Stimulated activated CD8-positive, alpha-beta memory T cell treated with anti-CD3 and anti-CD28 coated beads, Interleukin-4, amount 100 ng/mL, for 1 hour (primary cell): ENCODE results near the gene IRX4.

Source experiments
- DNase-seq, 2 donors: peaks; one replicate each; pipeline ENCODE4 v3.0.0-alpha.2; 2020; ENCODE audit warnings: low read depth in 2 of 2, low spot score in 1 of 2

IRX4 gene

DNA sequence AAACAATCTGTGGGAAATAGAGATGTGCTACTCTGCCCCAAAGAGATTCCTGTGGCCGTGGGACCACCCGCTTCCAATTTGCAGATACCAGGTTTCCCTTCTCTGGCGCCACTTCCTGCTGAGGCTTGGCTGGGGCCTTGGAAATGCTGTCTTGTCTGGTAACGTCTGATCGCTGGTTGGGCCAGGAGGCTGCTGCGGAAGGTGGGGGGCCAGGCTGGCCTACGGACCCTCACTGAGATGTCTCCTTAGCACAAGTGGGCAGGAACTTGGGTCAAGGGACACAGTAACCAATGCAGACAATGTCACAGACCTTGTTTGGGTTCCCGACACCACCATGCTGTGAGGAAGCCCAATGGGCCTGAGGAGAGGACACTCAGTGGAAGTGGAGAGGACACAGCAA lies 31.7 kb upstream of the IRX4 start:
- DNase-seq, result no peak

GRCh38 chr5:1913578-1913977 lies 30.9 kb upstream of the IRX4 start:
- DNase-seq, result no peak

DNA sequence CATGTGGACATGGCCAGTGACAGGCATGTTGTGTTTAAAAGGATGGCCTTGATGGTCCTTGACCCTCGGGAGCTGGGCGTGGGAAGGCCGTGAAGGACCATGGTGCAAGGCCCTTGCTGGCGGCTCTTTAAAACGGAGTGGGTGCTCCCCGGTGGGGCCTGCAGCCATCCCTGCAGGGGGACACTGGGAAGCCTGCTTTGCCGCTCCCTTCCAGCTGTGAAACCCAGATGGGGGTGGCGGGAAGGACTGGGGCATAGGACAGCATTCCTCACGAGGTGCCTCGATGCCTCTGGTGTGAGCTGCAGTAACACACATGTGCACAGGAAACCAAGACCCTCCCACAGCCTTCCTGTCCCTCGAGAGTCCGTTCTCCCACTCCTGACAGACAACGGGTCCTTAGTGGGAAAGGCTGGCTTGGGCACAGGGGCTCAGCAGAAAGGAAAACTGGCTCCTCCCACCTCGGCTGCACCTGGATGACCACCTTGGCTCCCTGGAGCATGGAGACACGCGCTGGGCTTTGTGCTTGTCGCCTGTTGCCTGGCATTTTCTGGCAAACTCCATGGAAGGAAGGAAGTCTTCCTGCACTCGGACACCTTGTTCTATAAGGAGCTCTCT lies 30.3 kb upstream of the IRX4 start:
- DNase-seq, result no peak

DNA sequence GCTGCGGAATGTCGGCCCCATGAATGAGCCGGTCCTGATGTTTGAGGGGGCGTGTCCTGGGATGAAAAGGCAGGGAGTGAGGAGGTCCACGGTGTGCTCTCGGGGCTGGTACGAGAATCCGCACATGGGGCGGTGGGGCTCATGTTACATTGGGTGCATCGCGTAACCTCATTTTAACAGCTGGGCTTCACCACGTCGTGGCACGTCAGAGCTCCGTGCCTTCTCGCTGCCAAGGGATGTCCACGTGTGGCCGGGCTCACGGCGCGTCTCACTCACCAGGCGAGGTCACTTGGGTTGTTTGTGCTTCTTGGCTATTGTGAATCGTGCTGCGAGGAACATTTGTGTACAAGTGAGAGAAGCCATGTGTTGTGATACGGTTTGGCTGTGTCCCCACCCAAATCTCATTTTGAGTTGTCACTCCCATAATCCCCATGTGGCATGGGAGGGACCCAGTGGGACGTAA lies 29.1 kb upstream of the IRX4 start:
- DNase-seq, result no peak

DNA sequence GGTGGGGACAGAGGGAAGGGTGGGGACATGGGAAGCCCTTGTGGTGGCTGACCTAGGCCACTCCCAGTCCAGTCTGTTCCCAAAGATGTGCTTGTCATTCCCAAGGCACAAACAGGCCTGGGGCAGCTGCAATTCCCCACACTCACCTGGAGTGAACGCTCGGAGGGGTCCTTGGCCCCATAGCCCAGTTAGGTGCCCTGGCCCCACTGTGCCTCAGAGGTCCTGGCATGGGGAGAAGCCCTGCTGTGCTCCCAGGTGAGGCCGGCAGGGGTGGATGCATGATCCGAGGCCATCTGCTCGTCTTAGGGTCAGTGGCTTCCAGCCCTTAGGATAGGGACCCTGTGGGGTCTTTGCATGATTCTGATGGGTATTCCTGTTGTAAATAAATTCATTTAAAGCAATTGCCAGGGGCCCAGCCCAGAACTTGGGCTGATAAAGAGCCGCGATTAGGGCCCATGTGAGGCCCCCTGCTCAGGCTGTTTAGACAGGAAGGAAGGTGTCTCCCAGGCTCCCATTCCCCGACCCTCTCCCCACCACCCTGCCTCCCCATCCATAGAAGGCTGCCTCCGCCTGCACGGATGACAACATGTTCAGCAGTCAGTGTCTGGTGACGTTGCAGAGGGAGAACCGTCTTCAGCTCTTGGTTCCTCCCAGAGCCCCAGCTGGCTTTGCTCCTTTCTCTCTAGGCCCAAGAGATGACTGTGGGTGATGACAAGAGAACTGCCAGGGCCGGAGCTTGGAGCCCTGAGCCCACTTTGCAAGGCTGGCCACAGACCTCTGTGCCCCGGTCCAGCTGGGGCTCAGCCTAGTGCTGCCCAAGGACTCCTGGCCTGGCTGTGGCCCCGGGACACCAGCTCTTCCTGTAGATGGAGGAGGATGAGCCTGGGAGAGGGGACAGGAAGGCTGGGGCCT lies 28.4 kb upstream of the IRX4 start:
- DNase-seq, result no peak

DNA sequence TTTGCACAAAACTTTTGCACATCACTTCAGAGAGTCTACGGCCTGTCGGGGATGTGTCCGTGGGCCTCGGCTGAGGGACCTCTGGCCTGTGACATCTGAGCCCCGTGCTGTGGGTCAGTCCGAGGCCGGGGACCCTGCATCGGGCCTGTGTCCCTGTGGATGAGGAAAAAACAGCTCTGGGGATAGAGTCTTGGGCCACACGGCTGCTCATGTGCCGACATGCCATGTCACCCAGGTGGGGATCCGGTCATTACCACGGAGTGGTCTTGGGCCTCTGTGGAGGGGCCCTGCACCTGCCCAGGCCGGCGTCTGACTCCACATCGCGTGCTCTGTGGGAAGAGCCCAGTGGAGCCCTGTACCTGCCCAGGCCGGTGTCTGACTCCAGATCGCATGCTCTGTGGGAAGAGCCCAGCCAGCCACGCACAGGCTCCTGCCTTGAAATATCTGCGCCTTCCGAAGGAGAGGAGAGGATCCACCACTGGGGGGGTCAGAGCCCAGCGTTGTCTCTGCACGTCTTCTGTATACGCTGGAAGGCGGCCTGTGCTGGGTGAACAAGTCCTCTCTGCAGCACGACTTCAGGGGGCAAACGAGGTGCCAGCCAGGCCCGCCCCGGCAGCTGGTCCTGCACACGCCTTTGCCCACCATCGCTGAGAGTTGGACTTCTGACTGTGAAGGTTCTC lies 27.5 kb upstream of the IRX4 start:
- no peak for DNase-seq

GRCh38 chr5:1909346-1909985 lies 26.7 kb upstream of the IRX4 start:
- DNase-seq, result no peak

- DNase-seq, result no peak
Observed at GRCh38 chr5:1908931-1909330, 26.2 kb upstream of the IRX4 start.

GRCh38 chr5:1907616-1908015 lies 24.9 kb upstream of the IRX4 start:
- DNase-seq, result no peak

DNA sequence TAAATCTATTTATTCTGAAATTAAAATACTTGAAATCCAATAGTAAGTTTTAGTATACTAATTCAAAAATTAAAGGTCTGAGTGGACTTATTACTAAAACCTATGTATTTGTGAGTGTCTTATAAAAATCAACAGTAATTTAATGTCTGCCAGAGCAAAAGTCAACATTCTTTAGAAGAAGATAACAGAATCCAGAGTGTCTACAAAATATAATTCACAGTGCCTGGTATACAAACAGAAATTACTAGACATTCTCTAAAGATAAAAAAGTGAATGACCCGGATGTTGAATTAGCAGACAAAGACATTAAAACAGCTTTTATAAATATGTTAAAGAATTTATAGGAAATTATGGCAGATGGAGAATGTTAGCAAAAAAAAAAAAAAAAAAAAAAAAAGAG lies 22.4 kb upstream of the IRX4 start:
- DNase-seq, result no peak

DNA sequence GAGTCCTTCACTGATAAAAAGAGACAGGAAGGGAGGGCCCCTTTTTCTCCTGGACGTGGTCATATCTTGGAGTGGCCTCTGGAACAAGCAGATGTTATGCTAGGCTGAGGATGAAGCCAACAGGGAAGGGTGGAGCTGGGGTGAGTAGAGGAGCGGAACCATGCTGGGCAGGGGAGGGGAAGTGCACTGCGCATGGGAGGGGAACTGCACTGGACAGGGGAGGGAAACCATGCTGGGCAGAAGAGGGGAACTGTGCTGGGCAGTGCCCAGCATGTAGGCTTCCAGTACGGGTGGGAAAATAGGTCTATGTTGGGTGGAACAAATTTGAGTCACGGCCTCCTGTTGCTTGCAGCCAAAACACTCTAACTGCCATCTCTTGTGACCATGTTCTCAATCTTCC lies 19.3 kb upstream of the IRX4 start:
- no peak for DNase-seq

DNA sequence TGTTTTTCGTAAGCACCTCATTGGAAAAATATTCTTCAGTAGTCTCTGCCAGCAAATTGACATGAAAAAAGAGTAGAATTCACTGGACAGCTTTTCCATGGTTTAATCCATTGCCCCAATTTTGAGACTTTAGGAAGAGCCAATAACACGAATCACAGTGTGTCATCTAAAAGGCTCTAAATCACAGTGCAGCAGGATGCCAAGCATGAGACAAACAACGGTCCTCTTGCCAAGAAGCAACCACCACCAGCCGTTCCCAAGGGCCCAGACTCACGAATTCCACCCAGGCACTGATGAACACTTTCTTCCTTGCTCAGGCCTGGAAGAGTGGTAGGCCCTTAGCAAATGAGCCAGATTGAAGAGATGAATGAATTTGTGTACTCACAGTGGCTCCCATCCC lies 18.3 kb upstream of the IRX4 start:
- no peak for DNase-seq

GRCh38 chr5:1899201-1899600 lies 16.5 kb upstream of the IRX4 start:
- no peak for DNase-seq

DNA sequence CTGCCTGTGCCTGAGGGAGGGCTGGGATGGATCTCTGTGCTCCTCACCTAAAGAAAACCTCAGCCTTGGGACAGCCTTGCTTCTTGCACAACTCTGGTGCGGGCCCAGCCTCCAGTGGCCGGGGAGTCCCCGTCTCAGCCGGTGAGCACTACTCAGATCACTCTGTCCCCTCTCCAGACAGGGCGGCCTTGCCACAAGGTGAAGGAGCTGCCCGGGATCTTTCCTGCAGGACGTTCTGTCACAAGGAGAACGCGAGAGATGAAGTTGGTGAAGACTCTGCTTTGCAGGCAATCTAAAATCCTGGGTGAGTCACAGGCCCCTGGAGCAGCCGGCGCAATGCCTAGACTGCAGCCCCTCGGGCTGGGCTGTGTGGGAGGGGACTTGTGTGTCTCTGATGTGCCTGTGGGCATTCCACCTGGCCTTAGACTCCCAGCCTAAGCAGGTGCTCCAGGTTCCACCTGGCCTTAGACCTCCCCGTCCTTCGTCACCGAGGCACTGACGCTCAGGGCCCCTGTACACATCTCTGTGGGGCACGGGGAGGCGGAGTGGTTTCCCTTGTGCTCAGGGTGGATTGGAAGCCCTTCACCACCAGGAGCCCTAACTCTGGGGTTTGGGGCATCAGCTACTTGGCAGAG lies 15.2 kb upstream of the IRX4 start:
- DNase-seq, result no peak

- DNase-seq, result no peak
Observed at GRCh38 chr5:1897386-1897785, 14.7 kb upstream of the IRX4 start.

DNA sequence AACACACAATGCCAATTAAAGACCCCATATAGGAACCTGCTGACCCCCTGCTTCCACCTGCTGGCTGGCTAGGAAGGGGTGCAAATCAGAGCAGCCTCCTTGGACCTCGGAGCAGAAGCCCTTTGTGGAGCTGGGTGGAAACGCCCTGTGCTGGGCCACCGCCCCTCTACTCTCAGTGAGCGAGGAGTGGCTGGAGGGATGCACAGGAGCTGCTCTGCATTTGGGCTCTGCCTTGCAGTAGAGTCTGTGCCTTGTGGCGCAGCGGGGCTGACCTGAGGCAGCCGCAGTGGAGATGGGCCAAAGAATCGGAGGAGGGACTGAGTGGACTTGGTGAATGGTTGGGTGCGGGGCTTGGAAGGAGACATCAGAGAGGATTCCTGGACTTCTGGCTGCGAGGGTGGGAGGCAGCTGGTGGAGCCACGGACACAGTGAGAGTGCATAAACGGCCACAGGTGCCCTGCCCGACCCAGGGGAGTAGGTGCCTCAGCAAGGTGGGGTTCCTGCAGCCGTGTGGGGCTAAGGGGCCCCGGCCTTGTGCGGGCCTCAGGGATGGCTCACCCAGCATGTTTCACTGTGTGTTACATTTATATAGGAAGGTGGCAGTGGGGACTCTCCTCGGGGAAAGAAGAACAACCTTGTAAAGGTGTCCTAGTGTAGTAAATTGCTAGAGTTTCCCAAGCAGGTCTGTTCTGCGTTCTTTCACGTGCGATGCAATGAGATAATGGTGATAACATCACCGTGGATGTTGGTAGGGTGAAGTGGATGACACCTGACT lies 14.1 kb upstream of the IRX4 start:
- no peak for DNase-seq

GRCh38 chr5:1895739-1896420 lies 13.2 kb upstream of the IRX4 start:
- DNase-seq, result no peak

- DNase-seq, result no peak
Observed at GRCh38 chr5:1894243-1894642, 11.5 kb upstream of the IRX4 start.

DNA sequence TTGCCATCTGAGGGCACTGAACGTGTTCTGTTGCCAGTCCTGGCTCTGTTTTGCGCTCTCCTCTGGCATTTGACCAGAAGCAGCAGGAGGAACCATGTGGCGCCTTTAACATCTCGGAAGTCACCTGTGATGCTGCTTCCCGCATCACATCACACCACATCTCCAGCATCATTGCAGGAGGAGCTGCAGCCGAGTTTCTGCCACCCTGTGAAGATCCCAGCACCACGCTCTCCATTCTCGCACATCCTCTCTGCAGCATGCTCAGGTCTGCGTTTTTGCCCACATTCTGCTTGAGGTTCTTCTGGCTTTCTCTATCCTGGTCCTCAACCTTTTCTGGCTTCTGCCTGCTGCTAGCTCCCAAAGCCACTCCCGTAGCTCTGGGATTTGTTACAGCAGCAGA lies 11.0 kb upstream of the IRX4 start:
- DNase-seq, result no peak
